ENCODE data around the gene NOX1.

The NOX1 gene

GRCh38 chrX:100874325-100874724 is at the start of gene NOX1:
TSS of gene NOX1 (minus strand) at chrX:100874359. CDS start at chrX:100874139, 220 bp downstream.
- no peak for DNase-seq

- peak; percentile 3 for DNase-seq
Measured at GRCh38 chrX:100915562-100915961, 41.4 kb upstream of the NOX1 start.

- no peak for DNase-seq
Measured at GRCh38 chrX:100913111-100913510, 39.0 kb upstream of the NOX1 start.

- no peak for DNase-seq
Measured at GRCh38 chrX:100911731-100912130, 37.6 kb upstream of the NOX1 start.

- no peak for DNase-seq
Measured at GRCh38 chrX:100905620-100906019, 31.5 kb upstream of the NOX1 start.

GRCh38 chrX:100904433-100904832 is 30.3 kb upstream of the NOX1 start:
- no peak for DNase-seq

- DNase-seq = peak; percentile 45
Measured at GRCh38 chrX:100895365-100896075, 21.4 kb upstream of the NOX1 start.

- no peak for DNase-seq
Measured at GRCh38 chrX:100883654-100884053, 9.5 kb upstream of the NOX1 start.

GRCh38 chrX:100880368-100880767 is 6.2 kb upstream of the NOX1 start:
- no peak for DNase-seq

GRCh38 chrX:100871594-100872560 is 2.3 kb downstream of the NOX1 start:
- no peak for DNase-seq

GRCh38 chrX:100870527-100870926 is 3.6 kb downstream of the NOX1 start:
- DNase-seq = no peak

GRCh38 chrX:100868273-100868672 is 5.9 kb downstream of the NOX1 start:
- DNase-seq = no peak

- no peak for DNase-seq
Measured at GRCh38 chrX:100864657-100865391, 9.3 kb downstream of the NOX1 start.

- no peak for DNase-seq
Measured at GRCh38 chrX:100863326-100863864, 10.8 kb downstream of the NOX1 start.

- no peak for DNase-seq
Measured at GRCh38 chrX:100852810-100853209, 21.3 kb downstream of the NOX1 start.

- DNase-seq = no peak
Measured at GRCh38 chrX:100850317-100850716, 23.8 kb downstream of the NOX1 start.

GRCh38 chrX:100831219-100831946 is 42.8 kb downstream of the NOX1 start:
- DNase-seq = no peak

- DNase-seq = no peak
Measured at GRCh38 chrX:100830547-100830946, 43.6 kb downstream of the NOX1 start.

- no peak for DNase-seq
Measured at GRCh38 chrX:100830143-100830542, 44.0 kb downstream of the NOX1 start.

GRCh38 chrX:100829730-100830129 is 44.4 kb downstream of the NOX1 start:
- DNase-seq = no peak

- peak; percentile 75 for DNase-seq
Measured at GRCh38 chrX:100819837-100820666, 54.1 kb downstream of the NOX1 start, which contains the start of gene CSTF2. TSS of gene CSTF2 (plus strand) at chrX:100820391. CDS start at chrX:100820417, 26 bp downstream.

Measured in NCI-H1105 treated with DMSO at 0.1 percent for 48 hours (cell line).